Measurements from ENCODE around the gene NFS1. TPM values are rescaled to one million over a fixed set of nuclear protein-coding genes. Genes with fewer than 3 reads are reported as not detected.

The NFS1 gene
- total and polyA plus RNA-seq, 2 of the 8 experiments (the other 6 are each of a cell fraction or from before 2014, with no cell fraction given), result 26.1 to 38.8 TPM

DNA sequence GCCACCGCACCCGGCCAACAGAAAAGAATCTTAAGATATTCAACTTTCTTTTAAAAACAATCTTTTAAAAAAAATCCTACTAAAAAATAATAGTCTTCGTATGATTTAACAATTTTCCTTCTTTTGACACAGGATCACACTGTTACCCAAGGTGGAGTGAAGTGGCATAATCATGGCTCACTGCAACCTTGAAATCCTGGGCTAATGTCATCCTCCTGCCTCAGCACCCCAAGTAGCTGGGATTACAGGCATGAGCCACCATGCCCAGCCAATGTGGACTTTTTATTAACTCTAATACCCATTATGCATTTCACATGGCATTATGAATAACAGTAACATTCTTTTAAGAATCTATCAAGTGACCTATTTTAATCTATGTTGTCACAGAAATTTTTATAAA lies 22.1 kb upstream of the NFS1 start:
- Histone ChIP-seq H3K36me3 (ENCODE audit: control insufficient read depth in 2 of 4, insufficient read depth in 4 of 4, low read length in 3 of 4) (peaks cover 68 to 100% (median 95%) of the 10 kb centered on the region in 4 experiments), H3K9ac (replicated peaks in 1 of 4; ENCODE audit: extremely low read depth in 1 of 4, low read depth in 3 of 4, low read length in 3 of 4) (no peak overlapping the region), H3K27ac (ENCODE audit: low read depth, low read length) (no peak overlapping the region), H3K4me3 (ENCODE audit: extremely low read depth in 1 of 4, insufficient read depth in 2 of 4, low read depth in 3 of 4, low read length in 4 of 4) (no peak overlapping the region), H4K5ac (ENCODE audit: insufficient read length, low read depth, low read length) (no peak overlapping the region), H2BK120ac (replicated peaks; ENCODE audit: low read depth, low read length) (no peak overlapping the region), H2BK15ac (ENCODE audit: low read length) (no peak overlapping the region), H4K91ac (replicated peaks; ENCODE audit: insufficient read length, low read length) (no peak overlapping the region), H3K56ac (replicated peaks; ENCODE audit: insufficient read length, low read depth, low read length) (no peak overlapping the region), H3K79me1 (ENCODE audit: low read depth, low read length) (peaks cover 9% of the 10 kb centered on the region), H3K4me2 (ENCODE audit: insufficient read depth in 1 of 2, low read depth in 2 of 2, low read length in 2 of 2) (no peak overlapping the region), H2BK20ac (ENCODE audit: low read length) (no peak overlapping the region), H3K4me1 (replicated peaks in 1 of 4; ENCODE audit: control insufficient read depth in 3 of 4, insufficient read depth in 4 of 4, low read length in 3 of 4) (no peaks in the 10 kb centered on the region), H3K27me3 (replicated peaks in 1 of 4; ENCODE audit: control insufficient read depth in 3 of 4, extremely low read depth in 1 of 4, insufficient read depth in 3 of 4, low read length in 3 of 4) (no peaks in the 10 kb centered on the region; a peak in 1 of 7 replicates), H2AK5ac (ENCODE audit: low read depth, low read length) (no peak overlapping the region), H3K79me2 (ENCODE audit: control insufficient read depth in 1 of 2, insufficient read depth in 2 of 2, low read length in 2 of 2) (peaks cover 0 to 87% of the 10 kb centered on the region in 2 experiments; a peak in 2 of 4 replicates), H3K9me3 (ENCODE audit: insufficient read depth in 2 of 2, low read depth in 1 of 2, low read length in 1 of 2) (no peaks in the 10 kb centered on the region), H2AFZ (ENCODE audit: low read length) (no peak overlapping the region), H2BK12ac (ENCODE audit: low read depth, low read length) (no peak overlapping the region), H3K23ac (ENCODE audit: insufficient read length) (no peak overlapping the region), H3K18ac (ENCODE audit: extremely low read depth, low read length) (no peak overlapping the region), H3K4ac (replicated peaks; ENCODE audit: insufficient read length, low read depth, low read length) (no peak overlapping the region), H3K14ac (ENCODE audit: insufficient read length) (no peak overlapping the region), H4K8ac (ENCODE audit: extremely low read depth, insufficient read depth, low read length) (no peak overlapping the region), H4K20me1 (replicated peaks in 1 of 2; ENCODE audit: control insufficient read depth in 1 of 2, insufficient read depth in 2 of 2, low read length in 2 of 2) (peaks cover 19 to 20% of the 10 kb centered on the region in 2 experiments), H3K23me2 (ENCODE audit: low read depth, low read length) (no peaks in the 10 kb centered on the region), H2BK5ac (ENCODE audit: low read depth, low read length) (no peak overlapping the region)
- POLR2A ChIA-PET (ENCODE audit: partially characterized antibody), result interaction anchor here (40.1 to 45.3 kb wide), 2 partner anchors 3 to 9 kb away, joined by 2341 read pairs; partner anchors contain the start of genes NFS1, RBM39 and ROMO1
- CTCF ChIA-PET (ENCODE audit: partially characterized antibody), result no interaction called here
- DNase-seq (ENCODE audit: low read depth in 1 of 2, low spot score in 2 of 2), result no peak
- 98 to 100% methylated on average over 1 to 3 of the region's 3 CpGs for WGBS, 2 experiments (ENCODE audit: extremely low coverage in 1 of 2, insufficient coverage in 1 of 2, insufficient read length in 1 of 2, insufficient replicate concordance in 2 of 2, low coverage in 1 of 2, low lambda C conversion rate in 2 of 2, missing lambda C conversion rate in 1 of 2)
- FAIRE-seq, result no peak
- TF ChIP-seq KDM4A (IDR thresholded peaks at IDR 0.05; ENCODE audit: low read depth, low read length, severe bottlenecking) (no peak), HDAC2 (IDR thresholded peaks at IDR 0.05; ENCODE audit: borderline replicate concordance in 1 of 2, low read depth in 2 of 2, low read length in 2 of 2) (no peak), RBBP5 (IDR thresholded peaks at IDR 0.05; ENCODE audit: borderline replicate concordance, low read depth, low read length) (no peak), CBX8 (IDR thresholded peaks at IDR 0.05; ENCODE audit: borderline replicate concordance, low read depth, low read length) (no peak), RNF2 (IDR thresholded peaks at IDR 0.05; ENCODE audit: borderline replicate concordance, low read depth, low read length, missing control alignments, poor library complexity, severe bottlenecking) (no peak), TCF12 (IDR thresholded peaks at IDR 0.05; ENCODE audit: low read depth, low read length) (no peak), TBP (IDR thresholded peaks at IDR 0.05; ENCODE audit: low read depth, low read length) (no peak), SRF (IDR thresholded peaks at IDR 0.05; ENCODE audit: low read depth, low read length) (no peak), SUZ12 (IDR thresholded peaks at IDR 0.05; ENCODE audit: low read length) (no peak), ASH2L (IDR thresholded peaks at IDR 0.05; ENCODE audit: low read length) (no peak)
- TF ChIP-seq, protein P1, sequence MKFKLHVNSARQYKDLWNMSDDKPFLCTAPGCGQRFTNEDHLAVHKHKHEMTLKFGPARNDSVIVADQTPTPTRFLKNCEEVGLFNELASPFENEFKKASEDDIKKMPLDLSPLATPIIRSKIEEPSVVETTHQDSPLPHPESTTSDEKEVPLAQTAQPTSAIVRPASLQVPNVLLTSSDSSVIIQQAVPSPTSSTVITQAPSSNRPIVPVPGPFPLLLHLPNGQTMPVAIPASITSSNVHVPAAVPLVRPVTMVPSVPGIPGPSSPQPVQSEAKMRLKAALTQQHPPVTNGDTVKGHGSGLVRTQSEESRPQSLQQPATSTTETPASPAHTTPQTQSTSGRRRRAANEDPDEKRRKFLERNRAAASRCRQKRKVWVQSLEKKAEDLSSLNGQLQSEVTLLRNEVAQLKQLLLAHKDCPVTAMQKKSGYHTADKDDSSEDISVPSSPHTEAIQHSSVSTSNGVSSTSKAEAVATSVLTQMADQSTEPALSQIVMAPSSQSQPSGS (IDR thresholded peaks at IDR 0.05; ENCODE audit: low read length), result no peak
